ENCODE data around the gene P4HB. TPM values are rescaled to one million over a fixed set of nuclear protein-coding genes. Genes with fewer than 3 reads are reported as not detected.
A peak's percentile ranks its signal among the peaks of the same experiment; 100 is the strongest.

Gene P4HB
- total RNA-seq, 1 experiment from 2014 or later, result 759 TPM

DNA sequence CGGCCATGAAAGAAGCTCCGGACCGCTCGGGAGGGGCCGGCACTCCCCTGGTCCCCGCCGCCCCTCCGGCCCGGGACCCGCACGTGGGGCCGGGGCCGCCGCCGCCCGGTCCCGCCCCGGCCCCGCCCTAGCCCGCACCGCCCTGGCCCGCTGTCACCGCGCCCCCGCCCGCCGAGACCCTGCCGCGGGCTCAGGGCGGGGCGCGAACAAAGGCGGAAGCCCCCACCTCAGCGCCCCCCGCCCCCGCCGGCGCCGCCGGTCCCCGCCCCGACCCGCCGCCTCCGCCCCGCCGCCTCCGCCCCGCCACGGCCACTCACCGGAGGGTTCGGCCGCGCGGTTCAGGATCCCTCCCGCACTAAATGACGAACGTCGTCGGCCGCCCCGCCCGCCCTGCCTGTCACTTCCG is 10.6 kb upstream of the P4HB start, which contains the start of gene ARHGDIA:
TSS of gene ARHGDIA (minus strand) at position 357 of the 406 bp plus-strand sequence. CDS start 1,407 bp downstream, outside the sequence.
- Histone ChIP-seq H3K9me3 (ENCODE audit: control insufficient read depth, insufficient read depth, low read depth, low read length) (no peaks in the 10 kb centered on the region), H3K4me3 (ENCODE audit: low read depth in 2 of 2, low read length in 2 of 2) (peak within 1 kb of the TSS; percentile 77 to 93), H3K4me1 (ENCODE audit: control insufficient read depth, insufficient read depth, low read length) (peaks cover 47% of the 10 kb centered on the region), H3K27ac (ENCODE audit: low read length) (peak within 1 kb of the TSS; percentile 98), H3K36me3 (ENCODE audit: control insufficient read depth, insufficient read depth, low read length) (peaks cover 9% of the 10 kb centered on the region; the same call in 1 of the 2 replicates), H3K27me3 (ENCODE audit: control insufficient read depth, insufficient read depth, low read length) (no peaks in the 10 kb centered on the region)
- DNase-seq (ENCODE audit: low read depth, low spot score) (no peak), ATAC-seq (peak; percentile 31)
- TF ChIP-seq TCF7L2 (IDR thresholded peaks at IDR 0.05; ENCODE audit: low read depth, low read length), result no peak
- TF ChIP-seq SIN3A (IDR thresholded peaks at IDR 0.05; ENCODE audit: borderline replicate concordance, insufficient read depth, low read depth, low read length), result 0 out of 2 replicates have a peak, but pooled peaks have one; percentile 49
- ChIA-PET POLR2A (interaction anchor here (0.6 kb wide), 1 partner anchor 1241 kb away, joined by 3 read pairs; no protein-coding TSS in a partner anchor), CTCF (no interaction called here)
- no TSS peak for BruUV-seq (replicated peaks)
- intact Hi-C loops (cut with micrococcal nuclease; ENCODE audit: unreplicated experiment) (no loop called here), in situ Hi-C loops (cut with HindIII; ENCODE audit: low pct_unique_long_range_greater_than_20kb, low sequenced_read_pairs) (no loop called here)

DNA sequence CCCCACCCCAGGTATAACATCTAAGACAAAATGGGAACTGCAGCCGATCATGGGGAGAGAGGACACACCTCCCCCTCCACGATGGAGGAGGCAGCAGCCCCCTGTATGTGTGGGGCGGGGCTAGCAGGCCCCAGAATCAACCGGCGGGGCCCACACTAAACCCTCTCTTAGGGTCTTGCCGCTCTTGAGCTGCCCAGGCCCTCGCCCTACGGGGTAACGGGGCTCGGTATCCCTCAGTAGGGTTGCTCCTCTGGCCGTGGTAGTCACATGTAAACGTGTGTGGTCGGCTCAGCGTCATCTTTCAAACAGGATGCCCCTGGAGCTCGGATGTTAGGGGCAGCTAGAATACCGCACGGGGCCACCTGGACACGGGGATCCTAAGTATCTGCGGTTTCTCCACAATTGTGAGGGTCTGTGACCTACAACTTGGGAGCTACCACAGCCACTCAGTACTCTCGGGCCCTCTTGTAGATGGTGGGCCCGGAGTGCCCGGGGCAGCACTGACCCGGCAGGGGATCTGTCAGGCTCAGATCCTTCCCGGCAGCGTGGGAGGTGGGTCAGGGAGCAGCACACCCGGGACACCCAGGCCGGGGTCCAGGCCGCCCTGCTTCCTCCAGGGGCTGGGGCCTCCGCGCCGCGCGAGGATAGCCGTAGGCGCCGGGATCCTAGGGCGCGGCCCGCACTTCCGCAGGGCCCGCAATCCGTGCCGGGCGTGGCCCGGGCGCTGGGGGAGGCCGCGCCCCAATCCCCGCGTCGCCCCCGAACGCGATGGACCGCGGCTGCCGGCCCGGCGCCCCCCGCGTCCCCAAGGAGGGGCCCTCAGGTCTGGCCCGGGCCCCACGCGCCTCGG is 10.0 kb upstream of the P4HB start:
- Histone ChIP-seq H3K9me3 (ENCODE audit: control insufficient read depth, insufficient read depth, low read depth, low read length) (no peaks in the 10 kb centered on the region), H3K4me3 (ENCODE audit: low read depth in 2 of 2, low read length in 2 of 2) (peak overlapping the region; percentile 77 to 93), H3K36me3 (ENCODE audit: control insufficient read depth, insufficient read depth, low read length) (peaks cover 9% of the 10 kb centered on the region; the same call in 1 of the 2 replicates), H3K27me3 (ENCODE audit: control insufficient read depth, insufficient read depth, low read length) (no peaks in the 10 kb centered on the region), H3K27ac (ENCODE audit: low read length) (peak overlapping the region; percentile 98), H3K4me1 (ENCODE audit: control insufficient read depth, insufficient read depth, low read length) (peaks cover 53% of the 10 kb centered on the region)
- ChIA-PET POLR2A (interaction anchor here (0.6 to 0.9 kb wide), 2 partner anchors 149 to 1241 kb away, joined by 3 read pairs; no protein-coding TSS in a partner anchor), CTCF (no interaction called here)
- TF ChIP-seq SIN3A (IDR thresholded peaks at IDR 0.05; ENCODE audit: borderline replicate concordance, insufficient read depth, low read depth, low read length), result no peak
- TF ChIP-seq, protein P1, sequence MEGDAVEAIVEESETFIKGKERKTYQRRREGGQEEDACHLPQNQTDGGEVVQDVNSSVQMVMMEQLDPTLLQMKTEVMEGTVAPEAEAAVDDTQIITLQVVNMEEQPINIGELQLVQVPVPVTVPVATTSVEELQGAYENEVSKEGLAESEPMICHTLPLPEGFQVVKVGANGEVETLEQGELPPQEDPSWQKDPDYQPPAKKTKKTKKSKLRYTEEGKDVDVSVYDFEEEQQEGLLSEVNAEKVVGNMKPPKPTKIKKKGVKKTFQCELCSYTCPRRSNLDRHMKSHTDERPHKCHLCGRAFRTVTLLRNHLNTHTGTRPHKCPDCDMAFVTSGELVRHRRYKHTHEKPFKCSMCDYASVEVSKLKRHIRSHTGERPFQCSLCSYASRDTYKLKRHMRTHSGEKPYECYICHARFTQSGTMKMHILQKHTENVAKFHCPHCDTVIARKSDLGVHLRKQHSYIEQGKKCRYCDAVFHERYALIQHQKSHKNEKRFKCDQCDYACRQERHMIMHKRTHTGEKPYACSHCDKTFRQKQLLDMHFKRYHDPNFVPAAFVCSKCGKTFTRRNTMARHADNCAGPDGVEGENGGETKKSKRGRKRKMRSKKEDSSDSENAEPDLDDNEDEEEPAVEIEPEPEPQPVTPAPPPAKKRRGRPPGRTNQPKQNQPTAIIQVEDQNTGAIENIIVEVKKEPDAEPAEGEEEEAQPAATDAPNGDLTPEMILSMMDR (IDR thresholded peaks at IDR 0.05), result no peak
- intact Hi-C loops (cut with micrococcal nuclease; ENCODE audit: unreplicated experiment) (no loop called here), in situ Hi-C loops (cut with HindIII; ENCODE audit: low pct_unique_long_range_greater_than_20kb, low sequenced_read_pairs) (no loop called here)
- DNase-seq (ENCODE audit: low read depth, low spot score) (no peak), ATAC-seq (peak; percentile 1)
- no TSS peak for BruUV-seq (replicated peaks)

DNA sequence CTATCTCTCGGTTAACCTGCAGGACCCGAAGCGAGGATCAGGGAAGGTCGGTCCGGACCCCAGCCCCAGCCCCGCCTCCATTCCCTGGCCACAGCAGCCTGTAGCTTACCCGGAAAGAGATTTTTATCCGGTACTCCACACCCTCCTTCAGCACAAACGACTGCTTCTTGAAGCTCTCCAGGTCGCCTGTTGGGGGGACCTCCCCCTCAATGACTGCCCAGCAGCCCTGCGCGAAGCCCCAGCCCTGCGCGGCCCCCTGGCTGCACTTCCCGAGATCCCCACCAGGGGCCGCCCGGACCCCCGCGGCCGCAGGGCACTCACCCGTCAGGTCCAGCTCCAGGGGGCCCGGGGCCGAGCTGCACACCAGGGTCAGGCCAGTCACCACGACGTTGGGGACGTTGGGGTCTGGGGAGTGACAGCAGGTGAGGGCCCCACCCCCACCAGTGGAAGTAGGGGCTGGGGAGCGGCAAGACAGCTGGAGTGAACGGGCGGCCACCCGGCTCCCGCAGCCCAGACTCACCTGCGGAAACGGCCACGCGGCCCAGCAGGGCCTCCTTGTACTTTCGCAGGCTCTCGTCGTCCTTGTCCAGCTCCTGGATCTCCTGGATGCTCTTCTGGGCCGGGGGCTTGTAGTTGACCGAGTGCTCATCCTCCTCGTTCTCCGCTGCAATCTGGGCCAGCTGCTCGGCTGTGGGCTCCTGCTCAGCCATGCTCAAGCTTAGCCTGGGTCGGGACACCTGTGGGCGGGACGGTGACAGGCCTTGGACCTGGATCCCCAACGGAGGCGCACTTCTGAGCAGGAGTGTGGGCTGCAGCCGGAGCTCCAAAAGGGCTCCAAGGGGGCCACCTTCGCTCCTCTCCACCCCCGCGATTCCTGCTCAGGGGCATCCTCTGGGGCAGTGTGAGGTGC is 9.1 kb upstream of the P4HB start:
- ATAC-seq (peak; percentile 9), DNase-seq (ENCODE audit: low read depth, low spot score) (no peak)
- H3K36me3 ChIP-seq (ENCODE audit: control insufficient read depth, insufficient read depth, low read length), result peaks cover 9% of the 10 kb centered on the region; the same call in 1 of the 2 replicates
- POLR2A ChIA-PET, result interaction anchor here (0.9 kb wide), 2 partner anchors 56 to 150 kb away, joined by 3 read pairs; no protein-coding TSS in a partner anchor
- peak overlapping the region; percentile 77 to 93 for H3K4me3 ChIP-seq (ENCODE audit: low read depth in 2 of 2, low read length in 2 of 2)
- H3K27me3 ChIP-seq (ENCODE audit: control insufficient read depth, insufficient read depth, low read length), result no peaks in the 10 kb centered on the region
- H3K4me1 ChIP-seq (ENCODE audit: control insufficient read depth, insufficient read depth, low read length), result peaks cover 54% of the 10 kb centered on the region
- CTCF ChIA-PET, result interaction anchor here (0.6 kb wide), 1 partner anchor 474 kb away, joined by 7 read pairs; no protein-coding TSS in a partner anchor
- H3K9me3 ChIP-seq (ENCODE audit: control insufficient read depth, insufficient read depth, low read depth, low read length), result no peaks in the 10 kb centered on the region
- BruUV-seq (replicated peaks), result no TSS peak
- intact Hi-C loops (cut with micrococcal nuclease; ENCODE audit: unreplicated experiment) (loop anchor here (10.0 kb wide), 1 partner anchor 155 kb away; the partner anchor contains the start of genes CENPX and LRRC45), in situ Hi-C loops (cut with HindIII; ENCODE audit: low pct_unique_long_range_greater_than_20kb, low sequenced_read_pairs) (no loop called here)
- H3K27ac ChIP-seq (ENCODE audit: low read length), result peak overlapping the region; percentile 98
- 0 out of 2 replicates have a peak, but pooled peaks have one; percentile 4 for TF ChIP-seq TCF7L2 (IDR thresholded peaks at IDR 0.05; ENCODE audit: low read depth, low read length)
- TF ChIP-seq SIN3A (IDR thresholded peaks at IDR 0.05; ENCODE audit: borderline replicate concordance, insufficient read depth, low read depth, low read length), result peak; percentile 81; the same call in 1 of the 2 replicates
- TF ChIP-seq, protein P1 (IDR thresholded peaks at IDR 0.05), result peak; percentile 99
- TF ChIP-seq, protein P2, sequence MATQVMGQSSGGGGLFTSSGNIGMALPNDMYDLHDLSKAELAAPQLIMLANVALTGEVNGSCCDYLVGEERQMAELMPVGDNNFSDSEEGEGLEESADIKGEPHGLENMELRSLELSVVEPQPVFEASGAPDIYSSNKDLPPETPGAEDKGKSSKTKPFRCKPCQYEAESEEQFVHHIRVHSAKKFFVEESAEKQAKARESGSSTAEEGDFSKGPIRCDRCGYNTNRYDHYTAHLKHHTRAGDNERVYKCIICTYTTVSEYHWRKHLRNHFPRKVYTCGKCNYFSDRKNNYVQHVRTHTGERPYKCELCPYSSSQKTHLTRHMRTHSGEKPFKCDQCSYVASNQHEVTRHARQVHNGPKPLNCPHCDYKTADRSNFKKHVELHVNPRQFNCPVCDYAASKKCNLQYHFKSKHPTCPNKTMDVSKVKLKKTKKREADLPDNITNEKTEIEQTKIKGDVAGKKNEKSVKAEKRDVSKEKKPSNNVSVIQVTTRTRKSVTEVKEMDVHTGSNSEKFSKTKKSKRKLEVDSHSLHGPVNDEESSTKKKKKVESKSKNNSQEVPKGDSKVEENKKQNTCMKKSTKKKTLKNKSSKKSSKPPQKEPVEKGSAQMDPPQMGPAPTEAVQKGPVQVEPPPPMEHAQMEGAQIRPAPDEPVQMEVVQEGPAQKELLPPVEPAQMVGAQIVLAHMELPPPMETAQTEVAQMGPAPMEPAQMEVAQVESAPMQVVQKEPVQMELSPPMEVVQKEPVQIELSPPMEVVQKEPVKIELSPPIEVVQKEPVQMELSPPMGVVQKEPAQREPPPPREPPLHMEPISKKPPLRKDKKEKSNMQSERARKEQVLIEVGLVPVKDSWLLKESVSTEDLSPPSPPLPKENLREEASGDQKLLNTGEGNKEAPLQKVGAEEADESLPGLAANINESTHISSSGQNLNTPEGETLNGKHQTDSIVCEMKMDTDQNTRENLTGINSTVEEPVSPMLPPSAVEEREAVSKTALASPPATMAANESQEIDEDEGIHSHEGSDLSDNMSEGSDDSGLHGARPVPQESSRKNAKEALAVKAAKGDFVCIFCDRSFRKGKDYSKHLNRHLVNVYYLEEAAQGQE (IDR thresholded peaks at IDR 0.05; ENCODE audit: insufficient read depth in 1 of 2, low read depth in 2 of 2, low read length in 1 of 2), result no peak
- TF ChIP-seq POLR2AphosphoS5 (IDR thresholded peaks at IDR 0.05; ENCODE audit: low read depth, low read length), result no peak
